GM18907 (cell line): ENCODE measurements around the gene MRTFA.
"Not testable (repeated sequence)": the region's sequence is repeated elsewhere in the genome, so short reads cannot be mapped to it uniquely, and the experiment has no call there.

Experiments used
- ATAC-seq: cut with Tn5 transposase; IDR thresholded peaks from one replicate; pipeline ENCODE4 v1.9.1; 2021; ENCODE audit warnings: mild to moderate bottlenecking, moderate library complexity; ENCODE audit not compliant: unreplicated experiment

The MRTFA gene

DNA sequence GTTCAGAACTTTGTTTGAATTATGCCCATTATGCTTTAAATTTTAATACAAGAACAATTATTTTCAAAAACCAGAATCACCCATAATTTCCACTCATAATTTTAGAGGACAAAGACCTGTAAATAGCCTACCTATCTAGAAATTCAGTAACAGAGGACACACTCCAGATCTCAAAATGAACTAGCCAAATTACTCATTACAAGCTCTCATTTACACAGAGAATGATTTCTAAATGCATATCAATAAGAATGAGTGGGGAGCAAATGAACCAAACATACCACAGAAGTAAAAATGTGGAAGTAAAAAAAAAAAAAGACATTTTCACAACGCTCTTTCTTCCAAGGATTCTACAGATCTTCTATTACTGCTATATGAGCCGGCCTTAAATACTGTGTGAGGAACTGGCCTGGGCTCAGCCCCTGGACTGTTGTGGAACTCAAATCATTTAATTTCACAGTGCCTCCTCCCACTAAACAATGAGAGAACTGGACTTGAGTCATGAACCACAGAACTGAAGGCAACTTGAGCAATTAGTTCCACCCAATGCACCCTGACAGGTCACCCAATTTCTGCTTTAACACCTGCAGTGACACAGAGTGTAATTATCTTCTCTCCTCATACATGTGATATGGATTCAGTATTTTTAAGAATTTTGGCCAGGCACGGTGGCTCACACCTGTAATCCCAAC is 8.0 kb downstream of the MRTFA start:
- ATAC-seq: no peak

DNA sequence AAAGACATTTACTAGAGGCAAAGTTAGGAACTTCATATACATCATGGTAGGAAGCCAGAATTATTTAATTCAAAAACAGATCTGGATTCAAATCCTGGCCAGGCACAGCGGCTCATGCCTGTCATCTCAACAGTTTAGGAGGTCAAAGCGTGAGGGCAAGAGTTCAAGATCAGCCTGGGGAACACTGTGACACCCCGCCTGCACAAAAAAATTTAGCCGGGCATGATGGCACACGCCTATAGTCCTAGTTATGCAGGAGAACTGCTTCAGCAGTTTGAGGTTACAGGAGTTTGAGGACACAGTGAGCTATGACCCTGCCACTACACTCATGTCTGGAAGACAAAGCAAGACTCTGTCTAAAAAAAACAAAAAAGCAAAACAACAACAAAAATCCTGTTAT is 8.9 kb downstream of the MRTFA start:
- no peak for ATAC-seq

GRCh38 chr22:40626851-40627250 is 9.7 kb downstream of the MRTFA start:
- no peak for ATAC-seq

DNA sequence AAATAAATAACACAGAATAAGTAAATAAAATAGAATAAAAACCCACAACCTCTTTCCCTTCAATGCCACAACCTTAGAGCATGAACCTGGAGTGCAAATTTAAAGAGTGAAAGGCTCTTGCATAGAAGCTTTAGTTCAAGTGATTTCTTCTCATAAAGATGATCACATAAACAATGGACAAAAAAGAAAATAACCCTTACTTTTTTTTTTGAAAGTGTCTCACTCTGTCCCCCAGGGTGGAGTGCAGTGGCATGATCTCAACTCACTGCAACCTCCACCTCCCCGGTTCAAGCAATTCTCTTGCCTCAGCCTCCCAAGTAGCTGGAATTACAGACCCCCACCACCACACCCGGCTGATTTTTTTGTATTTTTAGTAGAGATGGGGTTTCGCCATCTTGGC is 10.7 kb downstream of the MRTFA start:
- ATAC-seq: not testable (repeated sequence)

DNA sequence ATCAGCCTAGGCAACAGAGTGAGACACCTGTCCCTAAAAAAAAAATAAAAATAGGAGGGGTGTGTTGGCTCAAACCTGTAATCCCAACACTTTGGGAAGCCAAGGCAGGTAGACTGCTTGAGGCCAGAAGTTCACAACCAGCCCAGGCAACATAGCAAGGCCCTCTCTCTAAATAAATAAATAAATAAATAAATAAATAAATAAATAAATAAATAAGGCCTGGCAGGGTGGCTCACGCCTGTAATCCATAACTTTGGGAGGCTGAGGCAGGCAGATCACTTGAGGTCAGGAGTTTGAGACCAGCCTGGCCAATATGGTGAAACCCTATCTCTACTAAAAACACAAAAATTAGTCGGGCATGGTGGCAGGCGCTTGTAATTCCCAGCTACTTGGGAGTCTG is 11.2 kb downstream of the MRTFA start:
- ATAC-seq: not testable (repeated sequence)

DNA sequence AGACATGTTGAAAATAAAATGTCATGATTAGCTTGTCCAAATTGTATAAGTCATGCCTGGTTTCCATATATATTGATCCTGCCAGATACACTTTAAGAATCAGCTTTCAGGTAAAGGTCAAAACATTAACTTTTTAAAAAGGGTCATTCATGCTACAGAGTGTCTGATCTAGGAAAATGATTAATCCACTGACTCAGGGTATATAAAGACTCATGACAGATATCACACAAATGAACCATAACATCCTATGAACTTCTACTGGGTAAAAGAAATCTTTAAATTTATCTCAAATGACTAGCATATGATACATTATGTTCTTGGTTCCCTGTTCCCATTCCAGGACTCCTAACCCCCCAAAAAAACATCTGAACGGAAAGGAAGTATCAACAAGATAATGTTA is 11.7 kb downstream of the MRTFA start:
- no peak for ATAC-seq

DNA sequence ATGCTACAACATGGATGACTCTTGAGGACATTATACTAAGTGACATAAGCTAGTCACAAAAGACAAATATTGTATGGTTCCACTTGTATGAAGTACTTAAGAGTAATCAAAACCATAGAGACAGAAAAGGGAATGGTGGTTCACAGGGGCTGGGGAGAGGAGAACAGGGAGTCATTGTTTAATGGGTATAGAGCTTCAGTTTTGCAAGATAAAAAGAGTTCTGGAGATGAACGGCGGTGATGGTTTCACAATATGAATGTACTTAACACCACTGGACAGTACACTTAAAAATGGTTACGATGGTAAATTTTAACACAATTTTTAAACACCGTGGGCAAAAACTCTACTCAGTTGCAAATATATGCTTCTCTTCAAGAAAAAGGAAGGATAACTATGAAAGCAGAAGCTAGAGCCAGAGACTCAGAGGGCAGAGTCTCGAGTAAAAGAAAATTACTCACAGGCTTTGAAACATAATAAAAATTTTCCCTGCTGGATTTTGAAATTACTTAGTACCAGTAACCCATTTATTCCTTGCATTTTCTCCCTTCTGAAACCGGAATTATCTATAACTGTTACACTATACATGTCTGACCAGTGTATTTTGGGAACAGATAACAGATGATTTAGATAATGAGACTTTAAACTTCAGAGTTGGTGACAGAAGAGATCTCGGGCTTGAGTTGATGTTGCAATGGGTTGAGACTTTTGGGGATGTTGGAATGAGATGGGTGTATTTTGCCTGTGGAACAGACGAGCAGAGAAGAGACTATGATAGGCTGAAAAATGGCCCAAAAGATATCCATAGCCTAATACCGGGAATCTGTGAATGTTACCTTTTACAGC is 15.0 kb downstream of the MRTFA start:
- ATAC-seq: no peak

- no peak for ATAC-seq
Measured at GRCh38 chr22:40620464-40621046, 16.0 kb downstream of the MRTFA start.

DNA sequence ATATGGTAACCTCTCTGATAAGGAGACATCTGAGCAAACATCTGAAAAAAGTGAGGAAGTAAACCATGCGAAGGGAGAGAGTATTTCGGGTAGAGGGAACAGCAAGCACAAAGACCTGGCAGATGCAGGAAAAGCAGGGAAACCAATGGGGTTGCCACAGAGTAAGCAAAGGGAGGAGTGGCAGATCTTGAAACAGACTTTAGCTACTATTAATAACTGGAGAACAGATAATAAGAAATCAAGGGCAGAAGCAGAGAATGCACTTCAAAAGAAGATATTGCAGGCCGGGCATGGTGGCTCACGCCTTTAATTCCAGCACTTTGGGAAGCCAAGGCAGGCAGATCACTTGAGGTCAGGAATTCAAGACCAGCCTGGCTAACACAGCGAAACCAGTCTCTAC is 18.1 kb downstream of the MRTFA start:
- no peak for ATAC-seq

DNA sequence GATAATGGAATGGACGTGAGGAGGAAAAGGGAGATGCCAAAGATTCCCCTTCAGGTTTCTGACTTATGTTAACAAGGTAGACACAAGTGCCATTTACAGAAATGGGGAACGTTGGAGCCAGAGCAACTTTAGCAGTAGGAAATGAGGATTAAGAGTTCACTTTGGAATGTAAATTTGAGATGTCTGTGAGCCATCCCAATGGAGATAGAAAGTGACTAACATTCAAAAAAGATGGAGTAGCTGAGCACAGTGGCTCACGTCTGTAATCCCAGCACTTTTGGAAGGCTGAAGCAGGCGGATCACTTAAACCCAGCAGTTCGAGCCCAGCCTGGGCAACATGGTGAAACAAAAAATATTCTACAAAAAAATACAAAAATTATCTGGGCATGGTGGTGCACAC is 19.9 kb downstream of the MRTFA start:
- no peak for ATAC-seq

GRCh38 chr22:40613067-40613466 is 23.5 kb downstream of the MRTFA start:
- no peak for ATAC-seq

DNA sequence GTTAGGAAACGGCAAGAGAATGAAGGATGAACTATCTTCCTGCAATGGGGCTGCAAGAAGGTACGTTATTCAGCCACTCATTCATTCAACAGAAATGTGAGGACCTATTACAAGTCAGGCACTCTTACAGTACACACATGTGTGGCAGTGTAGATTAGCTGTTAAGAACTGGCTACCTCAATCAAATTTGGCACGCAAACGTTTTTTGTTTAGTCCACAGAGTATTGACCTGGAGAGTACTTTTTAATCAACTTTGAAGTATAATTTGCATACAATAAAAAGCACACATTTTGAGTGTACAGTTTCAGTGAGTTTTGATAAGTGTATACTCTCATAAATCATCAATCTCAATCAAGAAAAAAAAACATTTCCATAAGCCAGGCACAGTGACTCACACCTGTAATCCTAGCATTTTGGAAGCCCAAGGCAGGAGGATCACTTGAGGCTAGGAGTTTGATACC is 24.2 kb downstream of the MRTFA start:
- ATAC-seq: no peak

GRCh38 chr22:40611606-40612005 is 24.9 kb downstream of the MRTFA start:
- ATAC-seq: no peak

- ATAC-seq: no peak
Measured at GRCh38 chr22:40610329-40610850, 26.1 kb downstream of the MRTFA start.

DNA sequence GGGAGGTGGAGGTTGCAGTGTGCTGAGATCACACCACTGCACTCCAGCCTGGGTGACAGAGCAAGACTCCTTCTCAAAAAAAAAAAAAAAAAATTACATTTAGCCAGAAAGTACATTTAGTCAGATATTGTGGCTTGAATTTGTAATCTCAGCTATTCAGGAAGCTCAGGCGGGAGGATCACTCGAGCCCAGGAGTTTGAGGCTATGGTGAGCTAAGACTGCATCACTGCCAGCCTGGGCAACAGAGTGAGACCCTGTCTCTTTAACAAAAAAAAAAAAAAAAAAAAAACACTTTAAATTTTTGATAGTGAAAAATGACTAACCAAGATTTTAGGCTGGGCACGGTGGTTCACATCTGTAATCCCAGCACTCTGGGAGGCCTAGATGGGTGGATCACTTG is 27.3 kb downstream of the MRTFA start:
- no peak for ATAC-seq

DNA sequence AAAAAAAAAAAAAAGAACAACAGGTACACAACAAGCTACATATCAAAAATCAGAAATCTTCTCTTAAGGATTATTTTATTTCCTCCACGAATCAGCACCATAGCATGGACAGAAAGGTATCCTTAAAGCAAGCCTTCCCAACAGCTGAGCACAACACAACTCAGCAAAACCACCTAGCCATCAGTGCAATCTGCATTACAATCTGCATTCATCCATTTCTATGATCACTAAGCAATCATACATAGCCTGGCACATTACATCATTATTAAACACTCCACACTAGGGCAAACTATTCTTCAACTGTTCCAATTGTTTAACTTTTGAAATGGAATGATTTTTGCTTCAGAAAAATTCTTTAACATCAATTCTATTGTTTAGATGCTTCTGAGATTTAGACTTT is 29.0 kb downstream of the MRTFA start:
- no peak for ATAC-seq

DNA sequence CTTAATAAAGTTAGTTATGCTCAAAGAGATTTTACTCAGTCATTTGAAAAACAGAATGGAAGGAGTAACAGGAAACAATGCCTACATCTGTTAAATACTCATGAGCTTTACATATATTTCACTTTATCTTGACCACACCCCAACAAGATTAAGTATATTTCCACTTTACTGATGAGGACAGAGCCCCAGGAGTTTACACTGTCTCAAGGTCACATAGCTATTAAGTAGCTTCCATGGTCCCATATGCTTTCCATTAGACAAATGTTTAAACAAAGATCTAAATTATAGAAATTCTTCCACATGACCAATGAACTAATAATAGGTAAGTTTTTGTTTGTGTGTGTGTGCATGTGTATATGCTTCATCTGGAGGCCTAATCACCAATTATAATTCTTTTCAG is 30.2 kb downstream of the MRTFA start:
- ATAC-seq: no peak

- ATAC-seq: no peak
Measured at GRCh38 chr22:40605761-40606160, 30.8 kb downstream of the MRTFA start.

DNA sequence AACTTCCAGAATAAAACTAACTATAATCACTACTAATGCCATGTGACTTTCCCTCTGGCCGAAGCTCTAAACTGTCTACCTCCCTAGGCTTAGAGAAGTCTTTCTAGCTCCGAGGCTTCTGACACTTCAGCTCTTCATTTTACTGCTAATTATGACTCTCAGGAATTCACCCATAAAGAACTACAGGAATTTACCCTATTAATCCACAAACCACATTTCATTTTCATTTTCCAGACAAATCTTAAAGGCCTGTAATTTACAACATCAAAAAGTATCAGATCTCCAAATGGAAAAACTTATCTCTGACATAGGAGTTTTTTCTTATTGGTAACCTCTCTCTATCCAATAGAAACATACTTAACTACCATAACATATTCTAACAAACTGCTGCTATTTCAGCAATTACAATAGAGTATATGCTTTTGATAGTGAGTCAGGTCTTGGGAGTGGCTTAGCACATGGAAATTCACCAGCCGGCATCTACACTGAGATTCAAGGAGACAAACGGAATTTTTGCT is 33.4 kb downstream of the MRTFA start:
- no peak for ATAC-seq

DNA sequence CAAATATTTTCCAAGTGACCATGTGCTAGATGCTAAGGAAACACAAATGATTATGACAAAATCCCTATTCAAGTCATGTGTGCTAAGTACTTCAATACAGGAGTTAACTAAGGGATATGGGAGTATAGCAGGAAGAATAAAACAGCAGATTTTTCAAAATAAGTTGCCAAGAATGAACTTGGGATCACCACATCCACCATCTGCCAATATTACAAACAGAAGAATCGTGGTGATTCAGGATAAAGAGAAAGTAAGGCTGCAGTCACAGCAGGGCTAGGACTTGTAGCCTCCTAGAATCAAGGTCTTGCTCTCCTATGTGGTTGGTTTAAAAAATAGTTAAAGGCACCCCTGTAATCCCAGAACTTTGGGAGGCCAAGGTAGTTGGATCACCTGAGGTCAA is 34.3 kb downstream of the MRTFA start:
- no peak for ATAC-seq

DNA sequence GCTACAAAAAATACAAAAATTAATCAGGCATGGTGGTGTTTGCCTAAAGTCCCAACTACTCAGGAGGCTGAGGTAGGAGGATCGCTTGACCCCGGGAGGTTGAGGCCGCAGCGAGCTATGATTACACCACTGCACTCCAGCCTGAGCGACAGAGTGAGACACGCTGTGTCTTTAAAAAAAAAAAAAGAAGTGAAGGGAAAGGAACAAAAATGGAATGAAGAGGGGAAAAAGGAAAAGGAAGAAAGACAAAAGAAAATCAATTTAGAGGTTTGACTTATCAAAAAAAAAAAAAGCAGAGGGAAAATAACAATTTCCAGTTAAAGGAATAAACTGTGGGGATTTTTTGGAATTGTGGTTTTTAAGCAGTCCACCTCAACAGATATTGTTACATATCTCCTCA is 36.8 kb downstream of the MRTFA start:
- ATAC-seq: no peak

DNA sequence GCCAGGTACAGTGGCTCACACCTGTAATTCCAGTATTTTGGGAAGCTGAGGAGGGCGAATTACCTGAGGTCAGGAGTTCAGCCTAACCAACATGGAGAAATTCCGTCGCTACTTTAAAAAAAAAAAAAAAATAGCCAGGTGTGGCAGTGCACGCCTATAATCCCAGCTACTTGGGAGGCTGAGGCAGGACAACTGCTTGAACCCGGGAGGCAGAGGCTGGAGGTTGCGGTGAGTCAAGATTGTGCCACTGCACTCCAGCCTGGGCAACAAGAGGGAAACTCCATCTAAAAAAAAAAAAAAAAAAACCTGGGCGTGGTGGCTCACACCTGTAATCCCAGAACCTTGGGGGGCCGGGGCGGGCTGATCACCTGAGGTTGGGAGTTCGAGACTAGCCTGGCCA is 37.8 kb downstream of the MRTFA start:
- not testable (repeated sequence) for ATAC-seq
